Activated CD8-positive, alpha-beta memory T cell treated with anti-CD3 and anti-CD28 coated beads, Interleukin-2, amount 10 ng/mL, durations not matched to agents 7 days and 5 days (primary cell): Measurements from ENCODE around the gene LRP2BP. TPM values are rescaled to one million over a fixed set of nuclear protein-coding genes. Genes with fewer than 3 reads are reported as not detected.
A peak's percentile ranks its signal among the peaks of the same experiment; 100 is the strongest.
"Not testable (repeated sequence)": the region's sequence is repeated elsewhere in the genome, so short reads cannot be mapped to it uniquely, and the experiment has no call there.

Source experiments
- ATAC-seq: fragments of 150-1000 bp; cut with Tn5 transposase; one replicate; pipeline ENCODE4 v1.10.0; 2021; ENCODE audit warnings: moderate library complexity
- CTCF ChIA-PET: fragments of 350-600 bp; sonication (Branson Sonifier 250); formaldehyde crosslinking; loops from one replicate; lab custom pipeline; 2021; ENCODE audit warnings: antibody characterized with exemption; lab: Charles Lee
- DNase-seq: peaks from one replicate; pipeline ENCODE4 v3.0.0-alpha.2; 2020
- H3K27ac Mint-ChIP-seq: one replicate; pipeline ENCODE4 v1.8.0; 2021; ENCODE audit warnings: mild to moderate bottlenecking, mixed read lengths
- H3K27me3 Mint-ChIP-seq: one replicate; pipeline ENCODE4 v1.8.0; 2021; ENCODE audit warnings: mixed read lengths
- H3K36me3 Mint-ChIP-seq: one replicate; pipeline ENCODE4 v1.8.0; 2021; ENCODE audit warnings: mild to moderate bottlenecking, mixed read lengths
- H3K4me1 Mint-ChIP-seq: one replicate; pipeline ENCODE4 v1.8.0; 2021; ENCODE audit warnings: mixed read lengths
- H3K4me3 Mint-ChIP-seq: one replicate; pipeline ENCODE4 v1.8.0; 2021; ENCODE audit warnings: mild to moderate bottlenecking, moderate library complexity, mixed read lengths
- H3K9me3 Mint-ChIP-seq: one replicate; pipeline ENCODE4 v1.8.0; 2022; ENCODE audit warnings: low read depth, mixed read lengths
- total RNA-seq, 2 experiments: library from RNA; stranded (reverse); gene quantifications; one replicate each; pipeline ENCODE4 v1.2.3, GENCODE V29; 2021

Gene LRP2BP
- total RNA-seq, 2 experiments from 2014 or later, result 0.73 to 1.3 TPM

DNA sequence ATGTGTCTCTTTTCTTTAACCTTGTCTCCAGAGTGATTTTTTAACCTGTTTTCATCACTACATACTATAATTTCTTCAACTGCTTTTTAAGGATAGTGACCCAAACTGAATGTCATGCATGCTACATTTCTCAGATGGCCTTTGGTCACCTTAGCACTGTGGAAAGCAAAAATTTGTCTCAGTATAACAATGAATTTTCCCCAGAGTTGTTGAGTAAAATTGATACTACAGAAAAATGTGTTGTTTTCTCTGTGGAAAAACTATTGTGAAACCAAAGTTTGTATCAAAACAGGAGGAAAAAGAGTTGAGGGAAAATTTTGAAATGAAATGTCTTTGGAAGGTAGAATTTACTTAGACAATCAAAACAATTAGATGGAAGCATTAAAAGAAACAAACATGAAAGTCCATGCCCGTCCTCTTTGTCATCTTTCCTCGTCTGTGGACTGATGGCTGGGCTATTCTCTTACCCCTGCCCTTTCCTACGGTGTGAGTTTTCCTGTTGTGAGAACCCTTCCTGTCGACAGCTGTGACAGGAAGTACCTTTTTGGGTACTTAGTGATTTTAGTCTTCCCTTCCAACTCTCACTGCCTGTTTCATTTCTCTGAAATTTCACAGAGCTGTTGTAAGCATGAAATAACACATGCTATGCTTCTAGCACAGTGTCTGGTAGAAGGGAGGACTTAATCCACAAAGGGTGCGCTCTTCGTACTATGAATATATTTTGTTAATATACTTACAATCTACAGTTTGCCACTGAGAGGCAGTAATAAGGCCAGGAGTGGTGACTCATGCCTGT is 50.8 kb downstream of the LRP2BP start:
- no peaks in the 10 kb centered on the region for H3K27me3 Mint-ChIP-seq
- DNase-seq (no peak), ATAC-seq (peak; percentile 53)
- peak overlapping the region; percentile 75 for H3K27ac Mint-ChIP-seq
- H3K36me3 Mint-ChIP-seq, result peaks cover 27% of the 10 kb centered on the region
- no peaks in the 10 kb centered on the region for H3K9me3 Mint-ChIP-seq
- H3K4me1 Mint-ChIP-seq, result peaks cover 40% of the 10 kb centered on the region
- CTCF ChIA-PET, result interaction anchor here (1.1 kb wide), 1 partner anchor 10 kb away, joined by 3 read pairs; no protein-coding TSS in a partner anchor
- H3K4me3 Mint-ChIP-seq, result no peak overlapping the region

DNA sequence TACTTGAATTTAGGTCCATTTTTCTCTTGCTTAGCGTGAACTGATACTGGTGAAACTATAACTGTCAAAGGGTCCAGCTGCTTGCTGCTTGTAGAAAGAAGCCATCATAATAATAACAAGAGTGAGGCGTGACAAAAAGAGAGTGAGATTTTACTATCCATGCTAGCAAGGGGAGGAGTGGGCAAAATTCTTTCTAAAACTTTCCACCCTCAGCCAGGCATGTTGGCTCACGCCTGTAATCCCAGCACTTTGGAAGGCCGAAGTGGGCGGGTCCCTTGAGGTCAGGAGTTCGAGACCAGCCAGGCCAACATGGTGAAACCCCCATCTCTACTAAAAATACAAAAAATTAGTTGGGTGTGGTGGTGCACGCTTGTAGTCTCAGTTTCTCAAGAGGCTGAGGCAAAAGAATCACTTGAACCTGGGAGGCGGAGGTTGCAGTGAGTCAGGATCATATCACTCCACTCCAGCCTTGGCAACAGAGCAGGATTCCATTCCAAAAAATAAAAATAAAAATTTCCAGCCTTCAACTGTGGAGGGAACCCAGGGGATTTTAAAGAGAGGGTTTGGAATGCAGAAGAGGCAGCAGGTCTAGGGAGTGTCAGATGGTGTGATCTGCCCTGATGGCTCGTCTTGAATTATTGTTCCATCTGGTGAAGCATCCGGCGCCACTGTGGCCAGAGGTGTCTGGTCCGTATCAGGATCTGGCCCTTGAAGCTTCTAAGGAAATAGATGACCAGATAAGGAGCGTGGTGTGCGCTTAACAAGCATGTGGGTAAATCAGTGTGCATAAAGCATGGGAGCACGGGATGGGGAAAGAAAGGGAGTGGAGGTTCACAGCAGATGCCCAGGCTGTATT is 51.8 kb downstream of the LRP2BP start:
- peaks cover 32% of the 10 kb centered on the region for H3K36me3 Mint-ChIP-seq
- no peak overlapping the region for H3K4me3 Mint-ChIP-seq
- ATAC-seq (no peak), DNase-seq (no peak)
- H3K27me3 Mint-ChIP-seq, result no peaks in the 10 kb centered on the region
- H3K9me3 Mint-ChIP-seq, result no peaks in the 10 kb centered on the region
- peak overlapping the region; percentile 75 for H3K27ac Mint-ChIP-seq
- peaks cover 40% of the 10 kb centered on the region for H3K4me1 Mint-ChIP-seq
- CTCF ChIA-PET, result no interaction called here

DNA sequence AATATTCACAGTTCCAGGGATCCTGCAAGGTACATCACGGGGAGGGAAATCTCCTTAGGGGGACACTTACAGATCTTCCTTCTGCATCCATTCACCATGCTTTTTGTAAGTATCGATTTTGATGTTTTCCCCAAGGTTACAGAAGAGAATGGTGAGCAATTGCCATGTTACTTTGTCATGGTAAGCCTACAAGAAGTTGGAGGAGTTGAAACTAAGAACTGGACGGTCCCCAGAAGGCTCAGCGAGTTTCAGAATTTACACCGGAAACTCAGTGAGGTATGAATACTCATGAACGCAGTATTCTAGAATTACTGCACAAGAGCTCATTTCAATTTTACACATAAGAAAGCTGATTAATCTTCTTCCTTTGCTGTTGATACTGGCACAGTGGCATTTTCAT is 53.9 kb downstream of the LRP2BP start:
- peak overlapping the region; percentile 47 for H3K4me3 Mint-ChIP-seq
- peaks cover 2% of the 10 kb centered on the region for H3K9me3 Mint-ChIP-seq
- no peaks in the 10 kb centered on the region for H3K27me3 Mint-ChIP-seq
- DNase-seq (no peak), ATAC-seq (peak; percentile 73)
- CTCF ChIA-PET, result interaction anchor here (1.1 to 1.5 kb wide), 3 partner anchors 10 to 199 kb away, joined by 3 to 8 read pairs (median 4); partner anchors contain the start of gene SLC25A4
- peaks cover 25% of the 10 kb centered on the region for H3K36me3 Mint-ChIP-seq
- H3K27ac Mint-ChIP-seq, result peak overlapping the region; percentile 87
- peaks cover 39% of the 10 kb centered on the region for H3K4me1 Mint-ChIP-seq

DNA sequence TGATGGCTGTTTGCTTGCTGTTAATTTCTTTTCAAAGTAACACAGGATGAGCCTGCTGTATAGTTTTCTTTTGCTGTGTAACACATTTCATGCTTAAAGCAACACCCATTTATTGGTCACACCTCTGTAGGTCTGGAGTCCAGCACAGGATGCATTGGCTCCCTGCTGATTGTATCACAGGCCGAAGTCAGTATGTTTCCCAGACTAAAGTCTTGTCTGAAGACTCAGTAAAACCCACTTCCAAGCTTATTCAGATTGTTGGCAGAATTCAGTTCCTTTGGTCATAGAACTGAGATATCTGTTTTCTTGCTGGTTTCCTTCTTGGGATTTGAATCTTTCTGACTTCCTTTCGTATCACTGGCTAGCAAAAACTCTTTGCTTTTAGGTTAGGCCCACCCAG is 54.3 kb downstream of the LRP2BP start:
- no peak for ATAC-seq
- Mint-ChIP-seq H3K27ac (peak overlapping the region; percentile 87), H3K36me3 (peaks cover 25% of the 10 kb centered on the region), H3K4me1 (peaks cover 37% of the 10 kb centered on the region), H3K27me3 (no peaks in the 10 kb centered on the region), H3K4me3 (no peak overlapping the region), H3K9me3 (peaks cover 2% of the 10 kb centered on the region)
- CTCF ChIA-PET, result interaction anchor here (1.1 kb wide), 2 partner anchors 158 to 198 kb away, joined by 3 read pairs; partner anchors contain the start of gene SLC25A4
- DNase-seq, result no peak

DNA sequence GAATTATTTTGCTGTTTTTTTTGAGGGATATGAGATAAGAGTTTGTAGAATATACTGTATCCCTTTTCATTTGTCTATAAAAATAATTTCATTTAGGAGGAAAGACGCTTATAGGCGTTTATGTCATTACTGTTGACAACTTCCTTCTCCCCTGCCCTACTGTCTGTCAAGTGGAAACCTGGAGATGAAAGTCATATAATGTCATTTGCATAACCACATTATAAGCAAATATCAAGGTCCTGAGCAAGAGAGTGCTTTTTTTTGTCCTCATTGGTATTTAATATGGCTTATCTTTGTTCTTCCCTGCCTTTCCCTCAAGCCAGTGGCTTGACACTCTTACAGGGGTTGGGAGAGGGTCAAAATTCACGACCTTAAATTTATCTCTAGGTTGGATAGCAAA is 55.8 kb downstream of the LRP2BP start:
- Mint-ChIP-seq H3K4me3 (no peak overlapping the region), H3K27ac (no peak overlapping the region), H3K9me3 (peaks cover 2% of the 10 kb centered on the region), H3K27me3 (no peaks in the 10 kb centered on the region), H3K4me1 (peaks cover 33% of the 10 kb centered on the region), H3K36me3 (peaks cover 27% of the 10 kb centered on the region)
- ATAC-seq, result no peak
- DNase-seq, result no peak
- CTCF ChIA-PET, result no interaction called here

DNA sequence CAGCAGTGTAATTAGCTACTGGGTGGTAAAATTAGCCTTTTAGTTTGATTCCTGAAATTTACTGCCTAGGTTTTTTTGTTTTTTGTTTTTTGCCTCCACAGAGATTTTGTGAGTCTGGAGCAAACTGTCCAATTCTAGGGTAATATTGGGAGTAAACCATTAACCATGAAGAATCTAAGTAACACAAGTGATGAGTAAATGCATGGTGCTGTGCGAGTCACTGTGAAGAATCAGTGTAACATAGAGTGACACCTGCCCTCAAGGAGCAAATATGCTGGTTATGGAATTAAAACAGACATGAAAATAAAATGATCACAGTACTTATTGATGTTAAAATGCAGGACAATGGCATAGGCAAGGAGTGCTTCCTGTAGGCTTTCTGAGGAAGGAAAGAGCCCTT is 60.1 kb downstream of the LRP2BP start:
- DNase-seq (no peak), ATAC-seq (no peak)
- H3K36me3 Mint-ChIP-seq, result peaks cover 17% of the 10 kb centered on the region
- no peak overlapping the region for H3K27ac Mint-ChIP-seq
- peaks cover 16% of the 10 kb centered on the region for H3K4me1 Mint-ChIP-seq
- H3K4me3 Mint-ChIP-seq, result no peak overlapping the region
- peaks cover 2% of the 10 kb centered on the region for H3K9me3 Mint-ChIP-seq
- CTCF ChIA-PET, result no interaction called here
- H3K27me3 Mint-ChIP-seq, result no peaks in the 10 kb centered on the region

DNA sequence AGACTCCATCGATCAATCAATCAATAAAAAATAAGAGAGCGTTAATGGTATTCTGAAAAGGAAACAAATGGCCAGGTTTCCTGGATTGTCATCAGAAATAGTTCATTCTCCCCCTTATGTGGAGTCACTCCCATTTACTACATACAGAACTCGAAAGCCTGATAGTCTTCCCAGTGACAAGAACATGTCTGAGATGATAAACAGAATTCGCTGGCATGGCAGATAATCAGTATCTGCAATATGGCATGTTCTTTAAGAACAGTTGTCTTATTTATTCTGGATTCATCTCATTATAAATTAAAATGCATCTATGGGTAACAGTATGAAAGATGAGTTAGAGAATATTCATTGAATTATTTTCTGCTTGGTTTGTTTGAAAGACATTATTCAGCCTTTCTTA is 61.4 kb downstream of the LRP2BP start:
- DNase-seq, result no peak
- CTCF ChIA-PET, result interaction anchor here (0.7 kb wide), 1 partner anchor 43 kb away, joined by 4 read pairs; no protein-coding TSS in a partner anchor
- no peak for ATAC-seq
- Mint-ChIP-seq H3K4me3 (no peak overlapping the region), H3K27ac (no peak overlapping the region), H3K36me3 (peaks cover 20% of the 10 kb centered on the region), H3K4me1 (peaks cover 16% of the 10 kb centered on the region), H3K9me3 (peaks cover 2% of the 10 kb centered on the region), H3K27me3 (no peaks in the 10 kb centered on the region)

DNA sequence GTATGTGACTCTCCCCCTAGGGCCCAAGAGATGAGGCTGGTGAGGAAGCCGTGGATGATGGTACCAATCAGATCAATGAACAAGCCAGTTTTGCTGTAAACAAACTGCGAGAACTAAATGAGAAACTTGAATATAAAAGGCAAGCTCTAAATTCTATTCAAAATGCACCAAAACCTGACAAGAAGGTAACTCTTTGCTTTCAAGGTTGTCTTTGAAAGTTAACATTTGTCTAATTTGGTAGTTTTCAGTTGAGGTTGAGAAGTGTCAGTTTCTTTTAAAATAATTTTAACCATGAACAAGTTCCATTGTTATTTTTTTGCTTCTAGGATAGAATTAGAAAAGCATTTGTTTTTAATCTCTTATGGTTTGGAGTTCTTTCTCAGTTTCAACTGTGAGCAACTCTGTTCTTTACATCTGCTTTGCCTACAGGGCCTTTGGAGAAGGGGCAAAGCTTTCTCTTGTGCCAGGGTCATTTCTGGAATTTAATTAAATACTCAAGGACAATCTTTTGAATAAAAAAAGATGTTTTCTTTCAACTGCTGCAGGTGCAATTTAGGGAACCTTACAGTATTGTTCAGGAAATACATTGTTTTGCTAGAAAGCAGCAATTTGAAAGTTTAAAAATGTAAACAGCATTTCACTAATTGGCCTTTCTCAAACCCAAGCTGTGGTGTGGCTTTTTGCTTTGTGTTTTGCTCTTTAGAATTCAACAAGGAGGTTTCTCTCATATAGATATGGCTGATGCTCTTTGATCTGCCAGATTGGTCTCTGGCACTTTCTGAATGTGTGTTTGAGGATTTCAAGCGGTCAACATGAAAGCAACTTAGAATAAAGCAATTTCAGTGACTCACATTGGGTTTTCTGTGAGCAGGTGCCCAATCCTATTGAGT is 62.9 kb downstream of the LRP2BP start:
- H3K9me3 Mint-ChIP-seq, result no peaks in the 10 kb centered on the region
- H3K27me3 Mint-ChIP-seq, result no peaks in the 10 kb centered on the region
- H3K4me1 Mint-ChIP-seq, result peaks cover 16% of the 10 kb centered on the region
- H3K36me3 Mint-ChIP-seq, result peaks cover 17% of the 10 kb centered on the region
- CTCF ChIA-PET, result no interaction called here
- DNase-seq (no peak), ATAC-seq (peak; percentile 49)
- H3K4me3 Mint-ChIP-seq, result no peak overlapping the region
- no peak overlapping the region for H3K27ac Mint-ChIP-seq

DNA sequence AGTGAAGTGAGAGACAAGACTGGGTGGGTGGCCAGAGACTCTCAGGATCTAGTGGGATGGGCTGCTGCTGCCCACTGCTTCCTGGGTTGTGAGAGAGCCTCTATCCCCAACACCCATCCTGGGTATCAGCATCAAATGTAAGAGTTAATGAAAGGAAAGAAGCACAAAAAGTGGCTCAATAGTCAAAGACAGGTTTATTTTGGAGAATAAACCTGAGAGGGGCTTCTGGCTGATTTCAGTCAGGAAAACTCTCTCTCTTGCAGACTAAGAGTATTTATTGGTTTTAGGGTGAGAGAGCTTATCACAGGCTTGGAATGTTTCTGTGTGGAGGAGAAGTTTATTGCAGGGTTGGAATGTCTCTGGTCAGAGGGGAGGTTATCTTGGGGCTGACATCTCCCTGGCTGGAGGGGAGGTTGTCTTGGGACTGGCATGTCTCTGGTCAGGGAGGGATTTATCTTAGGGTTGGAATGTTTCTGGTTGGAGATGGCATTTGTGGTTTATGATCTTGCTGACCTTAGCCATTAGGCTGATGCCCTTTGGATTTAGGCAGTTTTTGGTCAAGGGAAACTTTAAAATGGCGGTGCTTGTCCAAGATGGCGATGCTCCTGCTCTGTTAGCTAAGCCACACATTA is 65.7 kb downstream of the LRP2BP start:
- peaks cover 12% of the 10 kb centered on the region for H3K36me3 Mint-ChIP-seq
- CTCF ChIA-PET, result not testable (repeated sequence)

DNA sequence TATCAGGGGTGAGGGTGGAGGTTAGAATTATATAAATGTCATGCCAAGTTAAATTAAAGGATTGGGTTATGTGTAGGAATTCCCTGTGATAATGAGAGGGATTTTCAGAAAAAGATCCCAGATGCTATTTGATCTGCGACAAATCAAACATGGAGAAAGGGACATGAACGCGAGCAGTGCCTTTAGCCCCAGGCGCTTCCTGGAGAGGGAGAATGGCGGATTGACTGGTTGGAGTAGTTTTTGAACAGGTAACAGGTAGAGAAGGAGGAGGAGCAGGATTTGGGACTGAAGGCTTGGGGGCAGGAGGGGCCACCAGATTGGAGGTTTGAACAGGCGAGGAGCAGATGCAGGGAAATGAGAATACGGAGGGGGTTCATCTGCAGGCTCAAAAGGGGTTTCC is 67.1 kb downstream of the LRP2BP start:
- H3K9me3 Mint-ChIP-seq, result no peaks in the 10 kb centered on the region
- no peak for ATAC-seq

More for the DNA sequence above, 65.7 kb downstream of the LRP2BP start:
- H3K9me3 Mint-ChIP-seq, H3K27me3 Mint-ChIP-seq, DNase-seq, ATAC-seq, H3K4me3 Mint-ChIP-seq, H3K27ac Mint-ChIP-seq: not testable (repeated sequence)
- H3K4me1 Mint-ChIP-seq, result peaks cover 16% of the 10 kb centered on the region

DNA sequence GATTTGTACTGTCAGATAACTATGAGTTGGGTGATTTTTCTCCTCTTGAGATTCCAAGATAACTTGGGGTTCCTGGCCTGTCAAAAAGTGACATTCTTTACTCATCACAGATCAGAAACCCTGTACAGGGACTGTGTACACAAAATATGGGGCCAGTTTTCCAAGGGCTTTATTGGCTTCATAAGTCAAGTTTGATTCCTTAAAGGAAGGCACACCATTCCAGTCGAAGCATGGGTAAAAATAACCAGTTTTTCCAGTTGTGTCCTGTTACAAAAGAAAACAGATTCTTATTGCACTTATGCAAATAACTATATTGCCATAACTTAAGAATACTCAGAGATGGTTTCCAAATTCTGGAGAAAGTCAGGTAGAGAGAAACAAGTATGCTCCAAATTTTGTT is 70.0 kb downstream of the LRP2BP start:
- not testable (repeated sequence) for H3K27me3 Mint-ChIP-seq, H3K9me3 Mint-ChIP-seq

More for the DNA sequence above, 67.1 kb downstream of the LRP2BP start:
- CTCF ChIA-PET, result no interaction called here
- peaks cover 15% of the 10 kb centered on the region for H3K4me1 Mint-ChIP-seq
- H3K27me3 Mint-ChIP-seq, result no peaks in the 10 kb centered on the region
- H3K4me3 Mint-ChIP-seq, result no peak overlapping the region
- no peak for DNase-seq
- H3K27ac Mint-ChIP-seq, result no peak overlapping the region
- H3K36me3 Mint-ChIP-seq, result peaks cover 14% of the 10 kb centered on the region

DNA sequence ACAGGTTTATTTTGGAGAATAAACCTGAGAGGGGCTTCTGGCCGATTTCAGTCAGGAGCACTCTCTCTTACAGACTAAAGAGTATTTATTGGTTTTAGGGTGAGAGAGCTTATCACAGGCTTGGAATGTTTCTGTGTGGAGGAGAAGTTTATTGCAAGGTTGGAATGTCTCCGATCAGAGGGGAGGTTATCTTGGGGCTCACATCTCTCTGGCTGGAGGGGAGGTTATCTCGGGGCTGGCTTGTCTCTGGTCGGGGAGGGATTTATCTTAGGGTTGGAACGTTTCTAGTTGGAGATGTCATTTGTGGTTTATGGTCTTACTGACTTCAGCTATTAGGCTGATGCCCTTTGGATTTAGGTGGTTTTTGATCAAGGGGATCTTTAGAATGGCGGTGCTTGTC is 71.4 kb downstream of the LRP2BP start:
- H3K4me1 Mint-ChIP-seq, H3K27me3 Mint-ChIP-seq, H3K9me3 Mint-ChIP-seq, DNase-seq, CTCF ChIA-PET, ATAC-seq, H3K4me3 Mint-ChIP-seq, H3K27ac Mint-ChIP-seq: not testable (repeated sequence)
- H3K36me3 Mint-ChIP-seq, result peaks cover 15% of the 10 kb centered on the region

More for the DNA sequence above, 70.0 kb downstream of the LRP2BP start:
- H3K4me1 Mint-ChIP-seq, CTCF ChIA-PET, H3K27ac Mint-ChIP-seq, H3K4me3 Mint-ChIP-seq, ATAC-seq, DNase-seq: not testable (repeated sequence)
- peaks cover 14% of the 10 kb centered on the region for H3K36me3 Mint-ChIP-seq
